ENCODE data around the gene ANO4.
"Not testable (repeated sequence)": the region's sequence is repeated elsewhere in the genome, so short reads cannot be mapped to it uniquely, and the experiment has no call there.

The ANO4 gene

GRCh38 chr12:101111441-101111840, 316.9 kb downstream of the ANO4 start:
- DNase-seq = no peak

DNA sequence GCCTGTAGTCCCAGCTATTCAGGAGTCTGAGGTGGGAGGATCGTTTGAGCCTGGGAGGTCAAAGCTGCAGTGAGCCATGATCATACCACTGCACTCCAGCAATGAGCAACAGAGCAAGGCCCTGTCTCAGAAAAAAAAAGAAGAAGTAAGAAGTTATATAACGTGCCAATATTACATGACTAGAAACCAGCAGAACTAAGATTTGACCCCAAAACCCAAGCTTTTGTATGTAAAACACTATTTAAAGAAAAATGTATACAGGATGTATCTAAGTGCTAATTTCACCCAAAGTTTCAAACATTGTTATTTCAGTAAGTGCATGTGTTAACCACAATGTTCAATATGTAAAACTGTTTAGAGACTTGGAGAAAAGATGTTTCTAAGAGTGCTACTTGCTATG, 320.8 kb downstream of the ANO4 start:
- no peak for DNase-seq

DNA sequence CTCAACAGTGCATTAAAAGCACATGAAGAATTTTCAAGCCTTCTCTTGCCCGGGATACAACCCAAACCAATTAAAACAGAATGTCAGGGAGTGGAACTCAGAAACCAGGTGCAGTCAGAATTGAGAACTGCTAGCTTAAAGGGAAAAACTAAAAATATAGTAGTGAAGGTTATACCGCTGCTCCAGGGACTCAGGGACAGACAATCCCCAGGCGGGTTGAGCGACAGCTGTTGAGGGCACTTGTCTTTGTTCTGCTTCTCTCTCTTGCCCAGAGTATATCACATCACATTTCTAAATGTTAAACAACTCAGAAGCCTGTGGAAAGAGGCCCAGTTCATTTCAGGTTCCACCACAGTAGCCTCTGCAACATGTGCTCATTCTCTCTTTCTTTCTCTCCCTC, 322.3 kb downstream of the ANO4 start:
- no peak for DNase-seq

- no peak for DNase-seq
These were observed 323.3 kb downstream of the ANO4 start for GRCh38 chr12:101117842-101118241.

- DNase-seq = no peak
These were observed 333.1 kb downstream of the ANO4 start for GRCh38 chr12:101127521-101128219.

- DNase-seq = not testable (repeated sequence)
These were observed 351.3 kb downstream of the ANO4 start for GRCh38 chr12:101145777-101146431.

DNA sequence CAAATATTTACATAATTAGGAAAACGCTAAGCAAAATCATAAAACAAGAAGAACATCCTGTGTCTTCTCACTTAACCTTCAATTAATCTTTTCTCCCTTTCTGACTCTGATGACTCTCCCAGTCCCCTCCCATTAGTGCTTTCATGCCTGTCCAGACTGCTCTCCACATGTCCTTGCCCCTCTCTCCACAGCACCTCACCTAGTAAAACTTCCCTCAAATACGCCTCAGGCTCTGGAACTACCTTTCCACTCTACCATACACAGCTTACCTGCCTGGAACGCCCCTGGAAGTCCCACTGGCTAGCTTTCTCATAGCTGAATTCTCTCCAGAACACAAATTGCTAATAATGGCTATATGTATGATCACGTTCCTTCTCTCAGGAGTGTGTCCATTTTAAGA, 370.7 kb downstream of the ANO4 start:
- no peak for DNase-seq

DNA sequence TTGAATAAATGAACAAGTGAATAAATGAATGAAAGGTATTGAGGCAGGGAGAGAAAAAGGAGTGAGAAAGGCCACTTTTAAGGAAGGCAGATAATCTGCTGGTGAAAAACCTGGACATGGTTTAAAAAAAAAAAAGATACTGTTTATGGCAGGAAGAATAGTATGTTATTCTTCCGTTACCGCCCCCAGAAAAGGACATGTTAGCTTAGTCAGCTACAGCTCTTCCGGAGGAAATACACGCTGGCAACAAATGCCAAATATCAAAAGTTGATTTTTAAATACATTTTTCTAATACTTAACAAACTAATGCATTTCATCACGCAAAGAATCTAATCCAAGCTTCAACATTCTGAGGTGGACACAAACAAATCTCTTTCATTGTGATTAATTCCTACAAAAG, 372.3 kb downstream of the ANO4 start:
- no peak for DNase-seq

- DNase-seq = no peak
These were observed 373.4 kb downstream of the ANO4 start for GRCh38 chr12:101168001-101168400.

DNA sequence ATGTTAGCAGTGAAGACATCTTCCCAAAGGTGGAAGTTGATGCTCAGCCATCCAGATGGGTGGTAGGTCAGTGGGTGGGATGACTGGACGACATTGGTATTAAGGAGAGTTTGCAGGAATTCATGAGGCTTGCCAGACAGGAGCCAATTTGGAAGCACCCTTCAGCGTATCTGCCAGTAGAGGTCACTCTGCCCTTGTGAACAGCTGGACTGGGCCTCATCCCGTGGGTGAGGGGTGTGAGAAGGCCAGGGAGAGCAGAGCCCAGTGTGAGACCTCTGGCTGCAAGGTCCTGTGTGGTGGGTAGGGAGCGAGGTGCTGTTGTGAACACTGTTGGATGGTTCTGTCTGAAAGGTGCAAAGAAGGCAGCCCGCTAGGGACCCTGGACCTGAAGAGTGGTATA, 377.7 kb downstream of the ANO4 start:
- no peak for DNase-seq

GRCh38 chr12:101173197-101173749, 378.7 kb downstream of the ANO4 start:
- no peak for DNase-seq

DNA sequence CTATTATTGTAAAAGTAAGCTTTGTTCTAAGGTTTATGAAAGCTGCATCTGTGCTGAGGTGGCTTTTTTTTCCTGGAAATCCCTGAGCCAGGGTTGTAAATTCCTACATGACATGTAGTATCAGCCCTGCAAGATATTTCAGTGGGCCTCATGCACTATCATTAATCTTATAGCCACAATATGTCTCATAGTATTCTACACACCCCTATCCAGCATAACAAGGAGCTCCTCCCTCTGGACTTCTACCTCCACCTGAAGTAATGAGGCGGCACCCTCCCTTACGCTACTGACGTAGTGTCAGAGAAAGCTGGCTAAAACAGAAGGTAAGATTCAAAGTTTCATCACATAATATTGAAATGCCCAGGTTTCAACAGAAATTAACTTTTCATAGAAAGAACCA, 380.0 kb downstream of the ANO4 start:
- DNase-seq = no peak

All from activated CD8-positive, alpha-beta memory T cell treated with anti-CD3 and anti-CD28 coated beads, Interleukin-2, amount 50 U/mL, for 4 hours (primary cell).